ENCODE results near the gene CTBP2.
"Not testable (repeated sequence)": the region's sequence is repeated elsewhere in the genome, so short reads cannot be mapped to it uniquely, and the experiment has no call there.

Gene CTBP2

DNA sequence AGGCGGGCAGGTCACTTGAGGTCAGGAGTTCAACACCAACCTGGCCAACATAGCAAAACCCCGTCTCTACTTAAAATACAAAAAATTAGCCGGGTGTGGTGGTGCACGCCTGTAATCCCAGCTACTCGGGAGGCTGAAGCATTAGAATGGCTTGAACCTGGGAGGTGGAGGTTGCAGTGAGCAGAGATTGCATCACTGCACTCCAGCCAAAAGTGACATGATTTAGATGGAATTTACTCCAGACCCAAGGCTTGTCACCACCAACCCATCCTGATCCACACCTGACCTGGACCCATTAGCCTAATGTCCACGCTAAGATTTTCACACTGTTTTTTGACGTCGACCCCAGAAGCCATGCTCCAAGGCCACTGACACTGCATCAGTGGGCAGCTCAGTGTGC, 101.0 kb downstream of the CTBP2 start:
- not testable (repeated sequence) for DNase-seq

DNA sequence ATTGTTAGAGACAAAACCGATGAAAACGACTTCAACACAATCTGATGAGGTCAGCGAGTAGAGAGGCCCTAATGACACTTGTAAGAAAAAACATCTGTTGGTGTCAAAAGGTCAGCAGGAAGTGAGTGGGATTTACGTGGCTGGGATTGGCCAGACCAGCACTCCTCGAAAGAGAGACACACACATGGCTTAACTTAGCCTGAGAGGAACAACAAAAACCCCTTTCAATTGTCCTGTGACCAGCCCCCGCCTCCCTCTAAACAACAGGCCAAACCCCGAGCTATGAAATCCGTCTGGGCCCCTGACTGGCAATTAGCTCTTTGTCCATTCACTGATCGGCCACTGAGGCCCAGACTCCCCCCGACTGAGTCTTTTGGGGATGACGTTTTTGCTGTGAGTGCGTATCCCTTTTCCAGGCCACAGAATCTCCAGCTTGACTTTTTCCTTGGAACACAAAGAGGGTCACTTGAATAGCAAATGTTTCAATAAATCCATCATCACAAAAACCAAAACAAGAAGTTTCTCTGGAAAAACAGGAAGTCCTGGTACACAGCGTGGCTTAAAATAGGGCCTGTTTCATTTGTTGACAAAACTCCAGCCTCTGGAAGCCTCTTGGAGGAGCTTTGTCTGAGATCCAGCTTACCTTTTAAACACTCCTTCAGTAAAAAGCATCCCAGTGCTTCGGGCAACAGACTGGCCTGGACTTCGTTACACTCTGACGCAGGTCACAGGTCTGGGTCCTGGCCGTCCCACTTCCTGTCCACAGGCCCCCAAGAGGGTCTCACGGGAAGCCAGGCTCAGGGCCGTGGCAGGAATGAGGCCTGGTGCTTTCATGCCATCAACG, 103.0 kb downstream of the CTBP2 start:
- no peak for DNase-seq

DNA sequence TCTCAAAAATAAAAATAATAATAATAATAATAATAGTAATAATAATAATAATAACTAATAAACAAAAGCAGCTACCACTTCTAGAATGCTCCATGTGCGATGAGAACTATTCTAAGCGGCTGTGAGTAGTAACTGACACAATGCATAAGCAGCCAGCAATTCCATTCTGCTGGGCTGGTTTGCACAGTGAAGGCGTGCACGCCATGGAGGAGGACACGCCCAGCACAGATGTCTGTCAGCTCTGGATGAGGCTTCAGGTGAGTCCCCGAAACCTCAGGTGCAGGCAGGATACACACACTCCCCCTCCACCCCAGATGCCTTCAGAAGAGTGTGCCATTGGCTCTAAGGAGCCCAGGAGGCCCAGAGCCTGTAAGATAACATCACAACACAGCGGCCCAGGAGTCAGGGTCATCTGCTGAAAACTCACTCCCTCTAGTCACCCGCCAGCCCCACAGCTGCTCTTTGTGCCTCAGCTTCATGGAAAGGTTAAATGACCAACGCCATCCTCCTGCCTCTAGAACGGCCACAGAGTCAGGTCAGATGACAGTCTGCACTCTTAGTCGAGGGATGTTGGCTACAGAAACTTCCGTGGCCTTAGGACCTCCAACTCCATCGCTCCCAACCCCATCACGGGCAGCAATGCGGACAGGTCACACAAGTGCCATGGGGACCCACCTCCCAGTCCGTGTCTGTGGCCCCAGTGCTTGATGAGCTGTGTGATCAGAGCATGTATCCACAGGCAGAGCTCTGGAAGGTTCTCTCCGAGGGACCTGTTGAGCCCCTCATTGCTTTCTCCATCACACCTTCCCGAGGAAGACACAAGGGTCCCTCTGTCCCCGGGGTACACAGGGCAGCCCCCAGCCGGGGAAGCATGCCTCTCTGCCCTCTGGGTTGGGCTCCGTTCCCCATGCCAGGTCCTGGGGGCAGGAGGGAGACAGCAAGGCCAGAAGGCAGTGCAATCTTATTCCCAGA, 103.9 kb downstream of the CTBP2 start:
- DNase-seq = no peak

DNA sequence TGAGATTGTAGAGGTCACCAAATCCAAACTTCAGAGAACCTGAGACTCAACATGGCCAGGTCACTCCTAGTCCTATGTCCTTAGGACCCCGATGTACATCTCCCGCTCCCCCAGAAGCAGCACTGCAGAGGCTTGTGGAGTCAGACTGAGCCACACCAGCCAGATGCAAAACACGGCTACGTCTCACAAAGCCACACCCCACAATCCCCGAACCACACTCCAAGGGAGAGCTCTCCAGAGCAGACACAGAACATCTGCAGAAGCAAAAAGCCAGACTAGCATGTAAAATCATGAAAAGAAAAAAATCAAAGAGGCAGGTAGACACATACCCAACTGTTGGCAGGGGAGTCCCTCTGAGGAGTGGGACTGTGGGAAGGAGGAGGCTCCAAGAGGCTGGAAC, 104.9 kb downstream of the CTBP2 start:
- DNase-seq = no peak

DNA sequence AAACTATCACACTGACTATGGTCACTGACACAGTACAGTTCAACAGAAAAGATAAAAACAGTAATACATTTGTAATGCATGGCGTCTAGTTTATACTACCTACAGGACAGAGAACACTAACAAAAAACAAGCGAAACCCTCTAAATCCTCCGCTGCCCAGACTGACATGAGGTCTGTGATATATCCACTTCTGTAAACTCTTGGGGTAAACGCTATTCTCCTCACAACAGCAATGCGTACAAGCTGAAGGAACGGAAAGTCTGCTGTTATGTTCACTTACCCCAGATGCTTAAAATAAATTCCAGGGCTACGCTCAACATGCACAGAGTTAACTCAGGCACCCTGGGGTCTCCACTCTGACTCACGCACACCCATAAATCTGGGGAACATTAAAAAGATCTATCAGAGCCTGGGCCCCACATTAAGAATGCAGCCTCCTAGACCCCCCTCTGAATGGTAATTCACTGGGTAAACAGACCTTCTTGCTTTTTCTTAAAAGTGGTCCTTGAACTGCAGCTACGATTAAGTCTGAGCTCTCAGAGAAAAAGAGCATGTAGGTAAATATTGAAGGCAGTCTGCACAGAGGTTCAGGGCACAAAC, 105.6 kb downstream of the CTBP2 start:
- DNase-seq = no peak

DNA sequence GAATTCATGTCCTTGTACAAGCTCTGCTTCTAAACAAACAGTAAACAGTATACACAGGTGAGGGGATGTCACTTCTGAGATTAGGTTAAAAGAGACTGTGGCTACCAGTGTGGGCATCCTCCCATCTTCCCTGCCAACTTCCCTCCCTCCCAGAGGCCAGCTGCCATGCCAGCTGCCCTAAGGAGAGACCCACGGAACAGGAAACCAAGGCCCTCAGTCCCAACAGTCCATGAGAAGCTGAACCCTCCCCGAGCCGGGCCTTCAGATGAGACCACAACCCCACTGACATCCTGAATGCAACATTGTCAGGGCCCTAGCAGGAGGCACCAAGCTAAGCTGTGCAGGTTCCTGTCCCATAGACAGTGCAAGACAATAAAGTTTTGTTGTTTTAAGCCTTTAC, 106.1 kb downstream of the CTBP2 start:
- DNase-seq = no peak

DNA sequence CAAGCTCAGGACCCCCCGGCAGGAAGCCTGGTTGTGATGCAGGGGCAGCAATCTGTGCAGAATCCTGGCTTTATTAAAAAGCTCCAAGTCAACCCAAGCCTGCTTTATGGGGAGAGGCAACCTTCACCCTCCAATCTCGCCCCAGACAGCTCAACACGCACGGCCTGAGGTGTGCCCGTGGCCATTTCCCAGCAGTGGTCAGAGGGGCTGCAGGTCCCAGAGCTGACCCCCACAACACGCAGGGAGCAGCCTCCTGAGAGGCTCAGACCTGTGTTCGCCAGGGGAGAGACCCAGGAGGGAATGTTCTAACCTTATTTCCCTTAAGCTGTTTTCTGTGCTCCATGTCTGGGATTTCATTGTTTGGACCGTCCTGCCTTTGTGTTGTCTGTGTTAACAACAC, 108.2 kb downstream of the CTBP2 start:
- no peak for DNase-seq

DNA sequence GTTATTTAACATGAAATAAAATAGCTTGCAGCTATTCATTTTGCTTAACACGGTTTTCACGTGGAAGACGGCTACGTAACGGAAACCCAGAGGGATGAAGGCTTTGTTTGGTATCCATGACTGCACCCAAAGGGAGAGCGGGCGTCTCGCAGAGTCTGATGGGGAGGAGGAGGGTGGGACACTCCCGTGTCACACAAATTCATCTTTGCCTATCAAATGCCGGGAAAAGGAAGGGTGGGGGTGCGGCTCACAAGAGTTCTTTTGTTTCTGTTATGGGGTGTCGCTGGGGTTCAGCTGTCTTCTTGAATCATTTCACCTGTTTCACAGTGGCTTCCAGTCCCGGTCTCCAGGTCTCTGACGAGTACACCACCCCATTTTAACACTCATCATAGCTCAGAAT, 110.0 kb downstream of the CTBP2 start:
- DNase-seq = no peak

DNA sequence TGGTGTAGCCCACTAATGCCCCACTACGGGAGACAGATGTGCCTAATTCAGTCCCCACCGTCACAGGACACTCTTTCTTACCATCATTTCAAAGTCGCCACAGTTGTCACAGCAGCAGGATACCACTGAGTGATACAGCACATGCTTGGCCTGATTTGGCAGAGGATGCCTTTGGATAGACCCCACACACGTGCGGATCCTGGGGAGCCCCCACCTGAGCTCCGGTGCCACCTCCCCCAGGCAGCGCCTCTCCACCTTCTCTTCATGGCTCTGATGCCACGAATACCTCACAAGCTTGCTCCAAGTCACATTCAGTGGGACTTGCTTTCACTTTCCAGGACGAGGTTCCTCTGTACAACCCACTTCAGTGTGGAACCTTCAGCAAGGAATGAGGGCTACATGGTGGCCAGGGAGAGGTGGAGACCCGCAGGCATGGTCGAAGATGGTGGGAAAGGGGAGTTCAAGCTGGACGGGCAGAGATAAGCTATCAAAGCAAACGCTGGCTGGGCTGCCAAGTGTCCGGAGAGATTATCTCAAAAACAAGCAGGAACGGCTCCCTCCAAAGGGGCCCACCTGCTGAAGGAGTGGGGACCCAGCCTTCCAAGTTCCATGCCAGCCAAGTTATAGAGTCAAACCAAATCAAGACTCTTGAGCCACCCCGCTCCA, 111.0 kb downstream of the CTBP2 start:
- DNase-seq = no peak

DNA sequence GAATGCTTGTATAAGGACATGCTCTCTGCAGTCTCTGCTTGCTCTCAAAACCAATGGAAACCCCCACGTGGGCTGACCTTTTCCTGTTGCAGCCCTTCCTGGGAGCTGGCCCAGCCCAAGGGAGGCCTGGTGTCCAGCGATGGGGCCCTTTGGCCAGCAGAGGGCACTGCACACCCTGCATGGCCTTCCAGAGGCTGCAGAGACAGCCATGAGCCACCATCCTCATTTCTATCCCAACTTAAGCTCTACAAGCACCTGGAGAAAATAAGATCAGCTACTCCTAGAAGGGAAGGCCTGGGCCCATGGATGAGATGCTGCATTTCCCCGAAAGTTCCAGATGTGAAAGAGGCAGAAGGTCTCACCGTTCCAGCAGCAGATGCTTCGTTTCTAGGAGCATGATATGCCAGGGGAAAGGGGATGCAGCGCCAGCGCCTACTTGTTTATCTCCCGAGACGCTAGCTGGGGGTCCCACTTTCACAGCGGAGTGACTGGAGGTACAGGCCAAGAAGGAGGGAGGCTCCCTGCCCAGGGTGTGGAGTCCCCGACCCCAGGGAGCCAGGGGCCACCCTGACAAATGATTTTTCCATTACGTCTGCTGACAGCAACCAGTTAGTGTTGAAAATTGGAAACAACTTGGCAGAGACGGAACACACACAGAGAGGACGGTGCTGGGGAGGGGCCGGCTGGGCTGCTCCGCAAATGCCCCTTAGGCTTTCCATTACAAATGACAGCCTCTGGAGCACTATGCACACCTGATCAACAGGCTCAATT, 112.1 kb downstream of the CTBP2 start:
- DNase-seq = peak; percentile 72 to 80

DNA sequence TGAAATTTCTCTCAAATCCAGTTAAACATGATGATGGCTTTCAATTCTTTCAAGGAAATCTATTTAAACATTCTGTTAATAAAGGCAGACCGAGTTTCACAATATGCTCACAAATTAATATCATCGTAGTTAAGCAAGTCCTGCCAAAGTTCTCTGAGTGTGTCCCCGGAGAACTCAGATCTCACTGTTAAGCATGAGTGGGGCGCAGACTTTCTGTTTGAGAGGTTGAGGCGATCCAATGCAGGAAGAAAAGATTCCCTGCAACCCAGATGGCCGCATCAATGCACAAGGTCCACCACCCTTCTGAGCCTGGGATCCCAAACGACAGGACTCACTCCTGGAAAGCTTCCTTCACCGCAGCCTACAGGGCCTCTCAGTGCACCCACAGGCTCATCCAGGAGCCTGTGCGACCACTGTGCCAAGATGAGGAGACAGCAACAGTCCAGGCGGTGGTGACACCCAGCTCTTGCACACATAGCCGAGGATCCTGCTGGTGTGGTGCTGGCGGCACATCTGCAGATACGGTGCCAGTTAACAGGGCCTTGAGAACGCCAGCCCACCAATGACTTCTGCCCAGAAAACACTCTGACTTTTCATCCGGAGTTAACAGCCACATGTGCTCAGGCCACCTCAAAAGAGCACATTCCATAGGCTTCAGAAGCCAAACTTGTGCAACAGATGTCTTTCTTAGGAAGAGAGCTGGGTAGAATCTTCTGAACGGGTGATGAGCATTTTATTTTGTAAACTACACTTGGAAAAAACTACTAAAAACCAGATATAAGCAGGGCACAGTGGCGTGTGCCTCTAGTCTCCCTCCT, 116.3 kb downstream of the CTBP2 start:
- no peak for DNase-seq

DNA sequence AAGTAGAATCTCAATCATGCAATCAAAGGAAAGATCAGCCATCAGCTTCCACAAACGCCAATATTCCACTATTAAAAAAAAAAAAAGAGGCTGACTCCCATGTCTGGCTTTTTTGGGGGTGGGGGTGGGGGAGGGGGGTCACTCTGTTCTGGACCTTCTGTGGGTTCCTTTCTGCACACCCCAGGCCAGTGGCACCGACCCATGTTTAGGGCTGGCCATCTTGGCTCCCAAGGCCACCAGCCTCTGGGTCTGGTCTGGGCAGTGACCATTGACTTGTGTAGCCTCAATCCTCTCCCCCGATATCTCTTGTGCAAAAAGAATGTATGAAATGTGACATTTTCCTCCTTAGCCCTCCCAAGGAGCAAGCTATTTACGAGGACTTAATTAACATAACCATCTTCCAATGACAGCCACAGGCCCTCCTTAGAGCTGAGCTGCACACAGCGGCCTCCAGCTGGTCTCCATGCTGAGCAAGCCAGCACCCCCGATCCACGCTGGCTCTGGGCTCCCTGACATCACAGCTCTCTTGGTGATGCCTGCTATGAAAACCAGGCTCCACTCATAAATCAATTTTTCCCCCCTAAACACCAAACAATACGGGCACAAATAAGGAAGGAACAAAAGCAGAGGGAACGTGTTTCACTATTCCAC, 118.4 kb downstream of the CTBP2 start:
- no peak for DNase-seq

DNA sequence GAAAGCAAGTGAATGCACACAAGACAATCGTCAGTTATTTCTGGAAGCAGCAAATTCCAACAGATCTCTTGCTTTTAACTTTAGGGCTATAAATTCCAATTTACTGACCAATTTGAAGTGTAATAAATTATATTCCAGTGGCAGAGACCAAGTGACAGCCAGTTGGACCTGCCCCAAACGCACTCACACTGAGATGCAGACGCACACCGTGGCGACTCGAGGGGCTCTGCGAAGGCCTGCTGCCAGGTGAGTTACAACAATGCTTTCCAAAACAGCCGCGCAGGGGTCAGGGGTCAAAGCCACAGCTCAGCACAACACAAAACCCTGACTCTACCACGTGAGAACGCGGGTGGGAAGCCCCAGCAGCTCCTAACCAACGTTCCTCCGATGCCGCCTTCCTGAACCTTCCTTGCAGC, 121.0 kb downstream of the CTBP2 start:
- no peak for DNase-seq

DNA sequence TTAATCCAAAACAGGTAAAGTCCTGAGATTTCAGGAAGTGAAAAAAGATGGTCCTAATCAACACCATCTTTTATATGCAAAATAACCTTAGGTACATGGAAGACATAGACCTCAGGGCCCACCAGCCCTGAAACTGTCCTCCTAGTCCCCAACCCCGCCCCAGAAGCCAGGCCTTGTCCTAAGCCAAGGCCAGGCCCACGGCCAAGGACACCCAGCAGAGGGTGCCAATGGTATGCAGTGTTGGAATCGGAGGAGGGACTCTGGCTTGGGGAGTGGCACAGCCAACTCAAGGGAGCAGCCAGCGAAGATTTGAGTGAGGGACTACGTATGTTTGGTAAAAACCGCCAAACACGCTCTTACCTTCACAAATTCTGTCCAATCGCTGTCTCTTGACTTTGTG, 121.7 kb downstream of the CTBP2 start:
- DNase-seq = no peak

DNA sequence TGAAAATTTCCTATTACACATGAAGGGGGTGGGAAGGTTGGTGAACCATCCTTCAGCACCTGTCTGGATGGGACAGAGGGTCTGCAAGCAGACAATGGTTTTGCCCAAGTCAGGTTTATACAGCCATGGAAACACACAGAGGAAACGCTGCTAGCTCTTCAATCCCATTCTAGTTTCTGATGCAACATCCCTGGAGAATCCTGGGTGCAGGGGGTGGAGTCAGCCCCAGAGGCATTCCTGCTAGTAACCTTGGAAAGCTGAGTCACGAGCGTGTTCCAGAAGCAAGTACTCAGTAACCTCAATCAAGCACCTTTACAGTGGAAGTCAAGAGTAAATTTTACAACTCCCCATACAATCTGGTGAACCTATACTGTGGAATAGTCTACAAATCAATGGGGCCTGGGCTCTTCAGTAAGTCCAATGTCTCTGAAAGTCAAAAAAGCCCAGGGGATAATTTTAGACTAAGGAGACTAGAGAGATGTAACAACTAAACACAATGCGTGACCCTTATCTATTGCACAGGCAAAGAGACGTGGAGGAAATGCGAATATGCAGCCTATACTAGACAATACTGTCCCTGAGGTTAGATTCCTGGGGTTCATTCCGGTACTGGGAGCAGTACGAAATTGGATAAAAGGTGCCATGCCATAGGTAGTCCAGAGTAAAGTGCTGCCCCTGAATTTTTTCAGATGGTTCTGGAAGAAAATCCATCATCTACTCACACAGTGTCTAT, 123.1 kb downstream of the CTBP2 start:
- no peak for DNase-seq

DNA sequence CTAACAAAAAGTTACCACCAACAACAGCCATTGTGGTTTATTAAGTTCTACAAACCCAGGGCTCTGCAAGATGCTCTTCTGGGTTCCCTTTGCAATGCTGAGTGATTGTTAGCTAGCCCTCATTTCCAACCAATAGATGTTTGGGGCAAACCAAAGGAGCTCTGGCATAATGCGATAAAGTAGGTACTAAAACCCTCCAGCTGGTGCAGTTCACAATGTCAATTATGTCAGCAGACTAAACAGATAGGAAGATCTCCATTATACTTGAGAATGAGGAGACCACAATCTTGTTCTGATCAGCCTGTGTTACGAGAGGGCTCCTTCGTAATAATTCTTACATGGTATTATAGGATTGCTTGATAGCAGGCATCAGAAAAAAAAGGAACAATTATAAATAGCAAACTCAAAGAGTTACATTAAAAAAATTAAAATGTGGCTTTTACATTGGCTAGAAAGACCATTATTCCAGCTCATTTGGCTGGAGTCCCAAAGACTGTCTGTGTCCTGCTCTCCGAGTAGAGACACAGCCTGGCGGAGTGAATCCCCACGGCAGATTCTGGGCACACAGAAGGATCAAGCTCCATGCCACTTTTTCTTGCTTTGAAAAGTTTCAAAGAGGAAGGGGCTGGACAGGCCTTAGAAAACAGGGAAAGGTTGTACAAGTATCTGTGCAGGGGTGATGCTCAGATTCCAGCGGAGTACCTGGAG, 124.6 kb downstream of the CTBP2 start:
- DNase-seq = no peak

DNA sequence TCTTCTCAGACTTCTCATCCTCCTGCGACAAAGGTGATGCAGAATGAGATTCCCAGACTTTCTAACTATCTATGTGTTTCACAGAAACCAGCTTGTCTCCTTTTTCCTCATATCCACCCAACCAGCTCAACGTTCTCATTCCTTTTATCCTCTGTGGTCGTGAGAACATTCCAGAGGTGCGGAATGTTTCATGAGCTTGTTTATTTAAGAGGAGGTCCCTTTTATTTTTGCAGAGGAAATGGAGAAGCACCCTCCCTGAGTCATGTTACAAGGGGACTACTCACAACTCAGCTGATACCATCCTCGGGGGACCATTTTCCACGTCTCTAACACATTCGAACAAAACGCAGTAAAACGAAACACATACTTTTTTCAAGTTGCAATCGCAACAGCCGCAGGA, 125.2 kb downstream of the CTBP2 start:
- no peak for DNase-seq

DNA sequence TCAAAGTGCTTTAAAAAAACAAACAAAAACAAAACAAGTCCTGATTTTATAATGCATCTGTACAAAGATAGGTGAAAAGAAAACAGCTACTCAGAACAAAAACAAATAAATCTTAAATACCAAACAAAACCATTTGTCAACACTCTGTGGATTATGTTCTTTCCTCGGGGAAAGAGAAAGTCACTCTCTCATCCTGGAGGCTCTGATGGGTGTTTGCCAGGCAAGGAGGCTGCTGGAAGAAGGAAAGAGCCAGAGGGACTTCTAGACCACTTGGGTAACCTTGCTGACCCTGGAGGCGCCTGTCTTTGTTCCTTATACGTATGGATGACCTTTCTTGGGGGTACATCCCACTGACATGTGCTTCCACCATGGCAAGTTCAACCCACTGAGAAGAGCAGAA, 125.7 kb downstream of the CTBP2 start:
- no peak for DNase-seq
